Left lung (tissue), 10 donors: ENCODE data around the gene AUNIP. TPM values are rescaled to one million over a fixed set of nuclear protein-coding genes. Genes with fewer than 3 reads are reported as not detected.

Source experiments
- ATAC-seq: fragments of 200-7000 bp; cut with Tn5 transposase; one replicate; pipeline ENCODE4 v1.9.1; 2020; ENCODE audit warnings: moderate library complexity
- DNase-seq, 4 donors: peaks; one replicate each; pipeline ENCODE4 v3.0.0-alpha.2; 2013 to 2020
- H3K27ac ChIP-seq, 2 donors: fragments of 200-600 bp; sonication (generic) in 1 of 2; one replicate each; pipeline versions ENCODE4 v1.5.0 to v1.8.0; 2020 to 2021
- H3K27me3 ChIP-seq, 2 donors: fragments of 200-600 bp; sonication (generic) in 1 of 2; one replicate each; pipeline versions ENCODE4 v1.5.0 to v1.8.0; 2020 to 2021
- H3K36me3 ChIP-seq, 2 donors: fragments of 200-600 bp; sonication (generic) in 1 of 2; one replicate each; pipeline versions ENCODE4 v1.5.0 to v1.8.0; 2020 to 2021
- H3K4me1 ChIP-seq, 2 donors: fragments of 200-600 bp; one replicate each; pipeline ENCODE4 v1.8.0; 2021
- H3K4me3 ChIP-seq, 2 donors: fragments of 200-600 bp; sonication (generic) in 1 of 2; one replicate each; pipeline versions ENCODE4 v1.5.0 to v1.8.0; 2020 to 2021; ENCODE audit warnings: mild to moderate bottlenecking in 1 of 2
- H3K9me3 ChIP-seq, 2 donors: fragments of 200-600 bp; sonication (generic) in 1 of 2; one replicate each; pipeline versions ENCODE4 v1.5.0 to v1.8.0; 2020 to 2021
- CTCF ChIP-seq, 2 donors: fragments of 200-600 bp; sonication (generic) in 1 of 2; IDR thresholded peaks; one replicate each; pipeline versions ENCODE4 v1.5.0 to v1.8.0; 2021; ENCODE audit warnings: antibody characterized with exemption in 2 of 2
- intact Hi-C, 2 donors: fragments of 100-400 bp; cut with DNase I; formaldehyde crosslinking; loops; one replicate each; pipeline versions ENCODE4 v1.11.2 to v1.14.2; 2022
- polyA plus RNA-seq, 6 donors: library from polyadenylated mRNA; unstranded; fragments of 120-200 nt; gene quantifications; one replicate each; pipeline ENCODE4 v1.2.1, GENCODE V29; 2013; ENCODE audit not compliant: insufficient read length in 6 of 6
- total RNA-seq, 2 donors: library from RNA; stranded (reverse); fragmentation: NEBNext Ultra II Directional; extraction: Animal tissue kit (Norgen Biotek cat#: 25700); gene quantifications; one replicate each; pipeline ENCODE4 v1.2.1, GENCODE V29; 2021
- donor health status: DM: no; HTN: yes; CAD: no.
- donor health status: DM: no; HTN: no; CAD: no.

Gene AUNIP
- total and polyA plus RNA-seq, 8 donors: 0.97 to 3.1 (median 2.4) TPM

DNA sequence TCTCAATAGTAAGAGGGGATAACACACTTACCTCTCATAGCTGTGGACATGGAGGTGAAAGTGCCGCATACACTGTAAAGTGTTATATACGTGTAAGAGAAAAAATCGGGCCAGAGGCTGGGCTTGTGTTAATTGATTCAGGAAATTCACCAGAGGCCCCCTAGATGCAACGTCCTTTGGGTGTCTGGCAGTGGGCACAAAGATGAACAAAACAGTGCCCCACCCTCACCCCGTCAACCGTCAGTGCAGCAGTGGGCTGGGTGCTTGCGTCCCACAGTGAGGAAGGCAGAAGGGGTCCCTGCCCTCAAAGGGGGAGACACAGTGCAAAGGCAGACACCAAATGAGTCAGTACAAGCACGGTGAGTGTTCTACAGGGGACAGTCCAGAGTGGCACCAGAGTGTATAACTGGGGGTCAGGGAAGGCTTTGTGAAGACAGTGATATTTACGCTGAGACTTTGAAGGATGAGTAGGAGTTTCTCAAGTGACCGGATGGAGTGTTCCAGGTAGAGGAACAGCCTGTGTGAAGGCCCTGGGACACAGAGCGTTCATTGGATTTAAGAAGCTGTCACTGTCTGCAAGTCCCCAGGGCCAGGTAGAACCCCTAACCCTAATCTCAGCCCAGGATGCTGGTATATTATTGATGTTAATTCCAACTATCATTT lies 46.1 kb downstream of the AUNIP start:
- Histone ChIP-seq H3K9me3 (no peaks in the 10 kb centered on the region), H3K27me3 (no peaks in the 10 kb centered on the region), H3K4me1 (peaks cover 0 to 33% of the 10 kb centered on the region in 2 donors), H3K27ac (no peak overlapping the region), H3K4me3 (no peak overlapping the region), H3K36me3 (peaks cover 0 to 69% of the 10 kb centered on the region in 2 donors)
- TF ChIP-seq CTCF (IDR thresholded peaks at IDR 0.05): no peak
- intact Hi-C loops: no loop called here
- ATAC-seq (no peak), DNase-seq (no peak)

GRCh38 chr1:25811384-25812082 lies 47.7 kb downstream of the AUNIP start:
- DNase-seq (no peak), ATAC-seq (no peak)
- no peak for TF ChIP-seq CTCF (IDR thresholded peaks at IDR 0.05)
- Histone ChIP-seq H3K27me3 (no peaks in the 10 kb centered on the region), H3K4me3 (no peak overlapping the region), H3K27ac (no peak overlapping the region), H3K9me3 (no peaks in the 10 kb centered on the region), H3K36me3 (peaks cover 0 to 86% of the 10 kb centered on the region in 2 donors), H3K4me1 (peaks cover under 1 to 28% of the 10 kb centered on the region in 2 donors)
- intact Hi-C loops: no loop called here

DNA sequence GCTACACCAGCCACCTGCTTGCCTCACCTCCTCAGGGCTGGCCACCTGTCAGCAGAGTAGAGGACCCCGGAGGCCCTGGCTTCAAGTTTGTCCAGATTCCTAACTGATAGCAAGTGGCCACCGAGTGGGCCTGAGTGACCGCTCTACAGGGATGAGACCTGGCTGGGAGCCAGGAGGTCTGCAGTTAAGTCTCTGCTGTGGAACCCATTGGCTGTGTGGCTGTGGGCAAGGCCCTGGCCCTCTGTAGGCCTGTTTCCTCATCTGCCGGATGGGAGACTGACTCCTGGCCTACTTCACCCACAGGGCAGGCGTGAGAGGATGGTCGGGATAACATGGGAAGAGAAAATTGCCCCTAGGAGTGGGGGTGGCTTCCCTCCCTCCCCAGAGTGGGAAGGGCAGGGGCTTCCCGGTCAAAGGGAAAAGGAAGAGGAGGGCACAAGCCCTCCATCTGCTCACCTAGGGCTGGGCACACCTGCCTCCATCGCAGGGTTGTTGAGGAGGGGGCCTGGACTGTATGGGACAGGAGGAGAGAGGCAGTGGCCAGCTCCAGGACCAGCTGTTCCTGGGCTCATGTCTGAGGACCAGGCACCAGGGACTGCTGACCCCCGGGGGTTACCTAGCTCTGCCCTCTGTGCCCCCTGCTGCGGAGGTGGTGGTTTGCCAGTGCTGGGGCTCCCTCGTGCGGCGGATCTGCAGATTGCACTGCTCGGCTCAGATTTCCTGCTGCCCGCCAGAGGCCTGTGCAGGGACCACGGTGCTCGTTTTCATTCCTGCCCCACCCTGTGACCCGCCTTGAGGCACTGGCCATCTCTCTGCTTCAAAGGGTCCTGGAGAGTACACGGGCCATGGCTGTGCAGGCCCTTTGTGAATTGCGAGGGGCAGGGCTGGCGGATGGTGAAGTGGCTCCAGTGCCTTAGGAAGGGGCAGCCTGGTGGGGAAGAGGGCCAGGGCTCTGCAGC lies 48.6 kb downstream of the AUNIP start:
- ATAC-seq: peak; percentile 81

DNA sequence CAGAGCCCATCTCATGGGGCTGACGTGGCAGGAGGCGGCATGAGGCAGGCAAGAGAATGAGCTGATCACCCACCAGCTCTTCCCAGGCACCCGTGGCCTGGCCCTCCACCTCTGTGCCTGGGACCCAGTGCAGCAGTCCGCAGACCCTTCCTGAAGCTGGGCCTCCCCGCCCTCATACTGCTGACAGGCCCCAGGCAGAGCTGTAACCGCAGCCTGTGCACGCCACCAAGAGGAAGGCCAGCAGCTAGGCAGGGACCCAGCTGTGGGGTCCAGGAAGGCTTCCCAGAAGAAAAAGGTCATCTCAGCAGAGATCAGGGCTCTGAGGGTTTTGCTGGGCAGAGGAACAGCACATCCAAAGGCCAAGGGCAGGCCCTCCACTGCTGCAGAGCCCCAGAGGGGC lies 49.3 kb downstream of the AUNIP start:
- DNase-seq (no peak), ATAC-seq (no peak)
- Histone ChIP-seq H3K27ac (no peak overlapping the region), H3K4me3 (no peak overlapping the region), H3K4me1 (peaks cover 15 to 42% of the 10 kb centered on the region in 2 donors), H3K9me3 (no peaks in the 10 kb centered on the region), H3K27me3 (no peaks in the 10 kb centered on the region), H3K36me3 (peaks cover 0 to 83% of the 10 kb centered on the region in 2 donors)
- no peak for TF ChIP-seq CTCF (IDR thresholded peaks at IDR 0.05)
- intact Hi-C loops: no loop called here

More for the DNA sequence above, 48.6 kb downstream of the AUNIP start:
- intact Hi-C loops: no loop called here
- DNase-seq: peak; percentile 46 to 93 (median 66)
- Histone ChIP-seq H3K4me1 (peaks cover 8 to 36% of the 10 kb centered on the region in 2 donors), H3K36me3 (peaks cover 0 to 87% of the 10 kb centered on the region in 2 donors), H3K4me3 (no peak overlapping the region), H3K27ac (no peak overlapping the region), H3K9me3 (no peaks in the 10 kb centered on the region), H3K27me3 (no peaks in the 10 kb centered on the region)
- TF ChIP-seq CTCF (IDR thresholded peaks at IDR 0.05): peak; percentile 92 to 94
